CD4-positive, alpha-beta T cell treated with Interleukin-4 for 1 hour (primary cell): Measurements from ENCODE around the gene TBCD.
A peak's percentile ranks its signal among the peaks of the same experiment; 100 is the strongest.
"Not testable (repeated sequence)": the region's sequence is repeated elsewhere in the genome, so short reads cannot be mapped to it uniquely, and the experiment has no call there.

ENCODE experiments used
- DNase-seq, 2 donors: peaks; one replicate each; pipeline ENCODE4 v3.0.0-alpha.2; 2020 to 2022

The TBCD gene

DNA sequence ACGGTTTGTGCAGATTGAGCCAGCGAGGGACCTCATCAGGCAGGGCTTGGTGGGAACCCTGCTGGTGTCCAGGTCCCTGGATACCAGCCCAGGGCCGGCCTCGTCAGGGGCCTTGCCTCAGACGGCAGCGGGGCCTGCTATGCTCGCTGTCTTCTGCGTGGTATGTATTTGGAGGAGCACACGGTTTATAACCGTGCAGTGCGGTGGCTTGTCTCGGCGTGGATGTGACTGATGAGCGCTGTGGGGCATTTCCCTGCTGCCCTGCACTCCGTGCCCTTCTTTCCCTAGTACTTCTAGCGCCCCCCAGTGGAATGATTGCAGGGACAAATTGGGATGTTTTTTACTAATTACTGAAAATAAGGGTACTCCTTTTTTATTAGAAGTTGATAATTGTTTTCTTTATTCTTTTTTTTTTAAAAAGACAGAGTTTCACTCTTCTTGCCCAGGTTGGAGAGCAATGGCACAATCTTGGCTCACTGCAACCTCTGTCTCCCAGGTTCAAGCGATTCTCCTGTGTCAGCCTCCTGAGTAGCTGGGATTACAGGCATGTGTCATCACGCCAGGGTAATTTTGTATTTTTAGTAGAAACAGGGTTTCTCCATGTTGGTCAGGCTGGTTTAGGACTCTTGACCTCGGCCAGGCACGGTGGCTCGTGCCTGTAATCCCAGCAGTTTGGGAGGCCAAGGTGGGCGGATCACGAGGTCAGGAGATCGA lies 15.3 kb downstream of the TBCD start:
- peak in 1 of 2 donors; percentile 31 for DNase-seq

DNA sequence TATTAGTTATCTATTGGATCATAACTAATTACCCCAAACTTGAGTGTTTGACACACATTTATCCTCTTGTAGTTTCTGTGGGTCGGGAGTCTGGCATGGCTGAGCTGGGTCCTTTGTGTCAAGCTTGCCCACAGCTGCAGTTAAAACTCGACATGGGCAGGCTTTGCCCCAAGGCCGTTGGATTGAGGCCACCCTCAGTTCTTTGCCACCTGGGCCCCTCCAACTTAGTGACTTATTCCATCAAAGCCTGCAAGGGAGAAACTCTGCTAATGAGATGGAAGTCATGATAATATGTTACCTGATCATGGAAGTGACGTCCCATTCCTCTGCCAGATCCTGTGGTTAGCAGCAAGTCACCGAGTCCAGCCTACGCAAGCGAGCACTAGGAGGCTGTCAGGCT lies 17.2 kb downstream of the TBCD start:
- no peak for DNase-seq

DNA sequence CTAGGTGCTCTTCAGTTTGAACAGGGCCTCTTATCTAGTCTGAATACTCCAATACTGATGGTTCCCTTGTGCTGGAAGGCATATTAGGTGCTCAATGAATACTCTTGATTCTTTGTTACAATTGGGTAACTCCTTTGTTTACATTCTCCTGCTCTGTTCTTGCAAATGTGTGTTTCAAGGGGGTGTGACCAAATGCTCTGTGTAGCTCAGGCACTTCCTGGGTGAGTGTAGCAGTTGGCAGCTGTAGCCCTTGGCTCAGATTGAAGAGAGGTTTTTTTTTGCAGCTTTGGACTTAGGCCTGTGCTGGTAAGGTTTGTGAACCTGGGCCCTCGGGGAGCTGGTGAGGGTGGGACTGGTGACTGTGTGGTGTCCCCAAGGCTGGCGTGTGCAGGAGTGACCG lies 20.2 kb downstream of the TBCD start:
- no peak for DNase-seq

DNA sequence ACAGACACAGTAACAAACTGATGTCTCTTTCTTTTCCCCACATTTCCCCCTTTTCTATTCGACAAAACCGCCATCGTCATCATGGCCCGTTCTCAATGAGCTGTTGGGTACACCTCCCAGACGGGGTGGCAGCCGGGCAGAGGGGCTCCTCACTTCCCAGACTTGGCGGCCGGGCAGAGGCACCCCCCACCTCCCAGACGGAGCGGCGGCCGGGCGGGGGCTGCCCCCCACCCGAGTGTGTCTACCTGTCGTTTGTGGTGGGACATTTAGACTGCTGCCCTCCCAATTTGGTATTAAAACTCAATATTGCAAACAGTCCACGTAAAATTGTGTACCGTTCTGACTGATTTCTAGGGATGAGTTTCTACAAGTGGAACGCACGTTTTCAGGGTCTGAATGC lies 22.6 kb downstream of the TBCD start:
- DNase-seq: not testable (repeated sequence)

DNA sequence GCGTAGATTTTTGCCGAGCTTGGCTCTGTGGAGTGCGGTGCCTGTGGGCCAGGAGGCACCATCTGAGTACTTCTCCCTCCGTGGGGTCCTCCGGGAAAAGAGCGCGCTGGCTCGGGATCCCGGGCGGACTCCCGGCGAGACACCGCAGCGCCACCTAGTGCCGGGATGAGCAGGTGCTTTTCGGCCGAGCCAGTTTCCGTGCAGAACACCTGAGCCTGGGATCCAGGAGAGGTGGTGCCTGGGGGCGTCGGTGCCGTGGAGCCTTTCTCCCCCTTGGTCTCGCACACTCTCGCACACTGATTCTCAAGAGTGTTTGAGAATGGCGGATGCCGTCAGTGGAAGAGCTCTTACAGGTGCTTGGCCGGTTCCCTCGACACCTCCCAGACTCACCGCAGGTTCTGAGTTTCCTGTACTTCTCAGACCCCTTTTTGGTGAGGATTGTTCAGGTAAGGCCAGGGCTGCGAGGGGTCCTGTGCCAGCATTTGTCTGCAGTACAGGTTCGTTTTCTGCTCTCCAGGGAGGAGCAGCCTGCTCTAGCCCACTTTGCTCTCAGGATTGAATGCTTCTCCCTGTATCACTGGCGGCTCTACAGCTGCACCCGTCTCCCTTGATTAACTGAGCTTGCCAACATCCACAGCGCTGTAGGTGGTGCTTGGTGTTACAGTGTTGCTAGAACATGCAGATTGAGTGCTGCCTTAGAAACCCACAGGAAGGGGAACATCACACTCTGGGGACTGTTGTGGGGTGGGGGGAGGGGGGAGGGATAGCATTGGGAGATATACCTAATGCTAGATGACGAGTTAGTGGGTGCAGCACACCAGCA lies 23.3 kb downstream of the TBCD start:
- DNase-seq: peak; percentile 39 to 43

DNA sequence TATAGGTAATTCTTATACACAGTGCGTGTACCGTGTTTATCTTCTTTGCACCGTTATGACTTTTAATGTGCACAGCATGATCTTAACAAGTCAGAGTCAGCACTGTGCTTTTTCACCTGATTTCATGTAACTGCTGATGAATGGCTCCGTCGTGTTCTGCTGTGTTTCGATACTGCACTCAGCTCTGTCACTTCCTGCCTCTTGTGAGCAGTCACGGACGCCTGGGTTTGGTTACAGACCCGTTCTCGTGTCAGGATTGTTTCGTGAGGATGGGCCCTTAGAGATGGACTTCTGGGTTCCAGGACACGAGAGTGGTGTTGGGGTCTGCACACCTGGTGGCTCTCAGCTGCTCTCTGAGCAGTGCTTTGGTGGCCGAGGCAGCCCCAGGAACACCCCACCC lies 24.6 kb downstream of the TBCD start:
- DNase-seq: no peak

DNA sequence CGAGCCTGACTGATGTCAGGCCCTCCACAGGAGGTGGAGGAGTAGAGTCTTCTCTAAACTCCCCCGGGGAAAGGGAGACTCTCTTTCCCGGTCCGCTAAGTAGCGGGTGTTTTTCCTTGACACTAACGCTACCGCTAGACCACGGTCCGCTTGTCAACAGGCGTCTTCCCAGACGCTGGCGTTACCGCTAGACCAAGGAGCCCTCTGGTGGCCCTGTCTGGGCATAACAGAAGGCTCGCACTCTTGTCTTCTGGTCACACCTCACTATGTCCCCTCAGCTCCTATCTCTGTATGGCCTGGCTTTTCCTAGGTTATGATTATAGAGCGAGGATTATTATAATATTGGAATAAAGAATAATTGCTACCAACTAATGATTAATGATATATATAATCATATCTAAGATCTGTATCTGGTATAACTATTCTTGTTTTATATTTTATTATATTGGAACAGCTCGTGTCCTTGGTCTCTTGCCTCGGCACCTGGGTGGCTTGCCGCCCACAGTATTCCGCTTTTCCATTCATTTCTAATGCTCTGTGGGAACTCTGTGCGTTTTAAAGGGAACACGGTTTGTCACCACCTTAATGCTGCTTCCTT lies 26.0 kb downstream of the TBCD start:
- peak in 1 of 2 donors; percentile 10 for DNase-seq

DNA sequence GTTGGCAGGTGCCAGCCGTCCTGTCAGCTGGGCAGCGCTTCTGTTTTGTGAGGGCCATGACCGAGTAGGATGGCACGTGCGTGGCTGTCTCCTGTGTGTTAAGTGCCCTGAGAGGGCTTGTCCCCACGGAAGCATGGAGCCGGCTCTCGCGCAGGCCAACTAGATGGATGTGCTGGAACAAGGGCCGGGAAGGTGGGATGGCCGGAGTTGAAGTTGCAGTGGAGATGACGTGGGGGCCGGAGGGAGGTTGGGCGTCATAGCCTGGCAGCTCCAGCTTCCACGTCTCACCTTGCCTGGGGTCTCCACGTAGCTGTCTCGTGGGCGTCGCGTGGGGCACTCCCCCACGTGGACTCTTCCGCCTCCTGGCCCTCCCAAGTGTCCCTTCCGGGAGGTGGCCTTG lies 27.7 kb downstream of the TBCD start:
- DNase-seq: no peak

DNA sequence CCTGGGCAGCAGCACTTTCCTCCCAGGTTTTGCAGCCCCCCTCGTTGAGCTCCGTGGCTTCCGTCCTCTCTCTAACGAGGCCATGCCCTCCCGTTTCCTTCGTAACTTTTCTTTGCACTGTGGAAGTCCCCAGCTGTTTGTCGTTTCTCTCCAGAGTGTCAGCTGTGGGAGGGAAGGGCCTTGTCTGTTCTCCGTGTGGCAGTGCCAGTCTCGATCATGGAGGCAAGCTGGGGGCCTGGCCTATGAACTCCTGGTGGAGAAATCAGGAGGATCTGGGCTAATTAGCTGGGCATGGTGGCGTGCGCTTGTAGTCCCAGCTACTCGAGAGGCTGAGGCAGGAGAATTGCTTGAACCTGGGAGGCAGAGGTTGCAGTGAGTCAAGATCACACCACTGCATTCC lies 28.3 kb downstream of the TBCD start:
- DNase-seq: no peak

DNA sequence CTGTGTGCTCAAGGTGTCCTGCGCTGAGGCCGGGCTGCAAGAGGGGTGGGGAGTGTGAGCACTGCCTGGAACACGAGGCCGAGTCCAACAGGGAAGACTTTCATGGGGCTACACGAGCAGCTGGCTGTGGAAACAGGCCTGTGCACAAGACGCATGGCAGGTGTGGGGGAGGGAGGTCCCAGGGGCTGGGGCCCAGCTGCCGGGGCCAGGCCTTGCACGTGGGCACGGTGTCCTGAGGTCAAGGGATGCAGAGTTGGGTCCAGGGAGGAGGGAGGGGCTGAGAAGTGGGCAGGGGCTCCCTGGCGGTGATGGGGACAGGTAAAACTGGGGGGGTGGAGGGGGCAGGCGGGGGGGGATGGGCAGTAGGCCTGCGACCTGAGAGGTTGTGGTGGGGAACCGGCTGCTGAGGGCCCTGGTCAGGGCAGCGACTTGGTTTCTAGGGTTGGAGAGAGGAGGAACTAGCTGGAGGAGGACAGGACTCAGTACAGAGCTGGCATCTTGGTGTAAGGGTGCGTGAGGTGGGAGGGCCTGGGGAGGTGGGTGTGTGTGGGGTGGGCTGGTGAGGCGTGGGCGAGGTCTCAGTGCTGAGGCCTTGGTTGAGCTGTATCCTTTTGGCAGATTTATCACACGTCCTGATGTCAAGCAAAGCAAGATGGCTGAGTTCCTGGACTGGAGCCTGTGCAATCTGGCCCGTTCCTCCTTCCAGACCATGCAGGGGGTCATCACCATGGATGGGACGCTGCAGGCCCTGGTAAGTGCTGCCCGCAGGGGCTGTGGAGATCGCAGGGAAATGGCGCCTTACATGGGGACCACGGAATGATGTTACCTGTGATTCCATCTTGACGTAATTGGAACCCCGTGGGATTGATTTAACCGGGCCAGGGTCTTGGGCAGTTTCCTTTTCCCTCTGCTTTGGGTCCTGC lies 29.4 kb downstream of the TBCD start:
- no peak for DNase-seq

DNA sequence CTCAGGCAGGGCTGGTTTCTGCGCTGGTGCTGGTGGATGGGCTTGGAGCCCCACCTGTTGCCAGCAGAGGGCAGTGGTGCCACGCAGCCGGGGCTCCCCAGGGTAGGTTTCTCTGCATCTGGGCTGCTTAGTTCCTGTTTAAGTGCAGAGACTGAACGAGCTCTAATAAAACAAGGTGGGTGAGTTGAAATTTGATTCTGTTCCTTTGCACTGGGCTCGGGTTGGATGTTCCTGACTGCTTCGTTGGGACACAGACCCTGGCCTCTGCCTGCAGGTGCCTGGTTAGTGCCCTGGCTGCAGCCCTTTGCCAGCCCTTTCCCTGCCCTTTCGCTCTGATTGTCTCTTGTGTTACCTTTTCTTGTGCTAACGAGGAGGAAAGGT lies 30.0 kb downstream of the TBCD start:
- DNase-seq: peak; percentile 85 to 87

DNA sequence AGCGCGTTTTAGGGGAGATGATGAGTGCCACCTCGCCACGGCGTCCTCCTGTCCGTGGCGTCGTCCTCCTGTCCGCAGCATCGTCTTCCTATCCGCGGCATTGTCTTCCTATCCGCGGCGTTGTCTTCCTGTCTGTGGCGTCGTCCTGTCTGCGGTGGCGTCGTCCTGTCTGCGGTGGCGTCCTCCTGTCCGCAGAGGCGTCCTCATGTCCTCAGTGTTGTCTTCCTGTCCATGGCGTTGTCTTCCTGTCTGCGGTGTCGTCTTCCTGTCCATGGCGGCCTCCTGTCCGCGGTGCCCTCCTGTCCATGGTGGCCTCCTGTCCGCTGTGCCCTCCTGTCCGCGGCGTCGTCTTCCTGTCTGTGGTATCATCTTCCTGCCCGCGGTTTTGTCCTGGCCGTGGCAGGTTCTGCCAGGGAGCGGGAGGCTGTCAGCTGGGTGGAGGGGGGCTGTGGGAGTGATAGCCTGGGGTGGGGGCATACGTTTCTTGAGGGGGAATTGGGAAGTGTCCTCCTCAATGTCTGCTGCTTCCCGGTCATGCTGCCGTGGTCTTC lies 30.9 kb downstream of the TBCD start:
- peak in 1 of 2 donors; percentile 34 for DNase-seq

DNA sequence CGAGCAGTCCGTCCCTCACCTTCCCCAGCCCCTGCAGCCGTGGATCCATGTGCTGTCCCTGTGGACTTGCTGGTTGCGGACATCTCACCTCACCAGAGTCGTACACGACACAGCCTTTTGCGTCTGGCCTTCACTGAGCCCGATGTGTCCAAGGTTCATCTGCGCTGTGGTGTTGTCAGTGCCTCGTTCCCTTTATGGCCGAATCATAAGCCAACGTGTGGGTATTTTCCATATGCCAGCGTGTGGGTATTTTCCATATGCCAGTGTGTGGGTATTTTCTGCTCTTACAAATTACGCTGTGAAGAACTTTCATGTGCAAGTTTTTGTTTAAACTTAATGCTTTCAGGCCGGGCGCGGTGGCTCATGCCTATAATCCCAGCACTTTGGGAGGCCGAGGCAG lies 31.6 kb downstream of the TBCD start:
- no peak for DNase-seq

DNA sequence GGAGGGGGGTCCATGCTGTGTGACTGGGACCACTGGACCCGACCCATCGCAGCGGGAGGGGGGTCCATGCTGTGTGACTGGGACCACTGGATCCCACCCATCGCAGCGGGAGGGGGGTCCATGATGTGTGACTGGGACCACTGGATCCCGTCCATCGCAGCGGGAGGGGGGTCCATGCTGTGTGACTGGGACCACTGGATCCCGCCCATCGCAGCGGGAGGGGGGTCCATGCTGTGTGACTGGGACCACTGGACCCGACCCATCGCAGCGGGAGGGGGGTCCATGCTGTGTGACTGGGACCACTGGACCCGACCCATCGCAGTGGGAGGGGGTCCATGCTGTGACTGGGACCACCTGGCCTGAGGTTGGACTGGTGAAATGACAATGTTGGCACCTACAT lies 33.7 kb downstream of the TBCD start:
- DNase-seq: not testable (repeated sequence)

DNA sequence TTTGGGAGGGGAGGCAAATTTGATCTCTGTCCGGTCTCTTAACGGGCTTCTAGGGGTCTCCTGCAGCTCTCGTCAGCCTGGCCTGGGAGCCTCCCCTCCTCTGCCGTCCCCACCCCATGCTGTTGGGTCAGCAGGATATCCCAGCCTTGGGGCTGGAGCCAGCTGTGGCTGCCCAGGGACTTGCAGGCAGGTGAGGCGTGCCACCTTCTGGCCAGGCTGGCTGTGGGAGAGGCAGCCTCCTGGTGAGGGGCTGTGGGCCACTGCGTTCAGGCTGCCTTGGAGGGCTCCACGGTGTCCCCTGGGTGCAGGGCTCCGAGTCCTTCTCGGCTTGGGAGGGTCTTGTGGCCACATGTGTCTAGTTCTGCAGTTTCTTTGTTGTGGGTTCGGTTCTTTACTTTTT lies 34.6 kb downstream of the TBCD start:
- no peak for DNase-seq

DNA sequence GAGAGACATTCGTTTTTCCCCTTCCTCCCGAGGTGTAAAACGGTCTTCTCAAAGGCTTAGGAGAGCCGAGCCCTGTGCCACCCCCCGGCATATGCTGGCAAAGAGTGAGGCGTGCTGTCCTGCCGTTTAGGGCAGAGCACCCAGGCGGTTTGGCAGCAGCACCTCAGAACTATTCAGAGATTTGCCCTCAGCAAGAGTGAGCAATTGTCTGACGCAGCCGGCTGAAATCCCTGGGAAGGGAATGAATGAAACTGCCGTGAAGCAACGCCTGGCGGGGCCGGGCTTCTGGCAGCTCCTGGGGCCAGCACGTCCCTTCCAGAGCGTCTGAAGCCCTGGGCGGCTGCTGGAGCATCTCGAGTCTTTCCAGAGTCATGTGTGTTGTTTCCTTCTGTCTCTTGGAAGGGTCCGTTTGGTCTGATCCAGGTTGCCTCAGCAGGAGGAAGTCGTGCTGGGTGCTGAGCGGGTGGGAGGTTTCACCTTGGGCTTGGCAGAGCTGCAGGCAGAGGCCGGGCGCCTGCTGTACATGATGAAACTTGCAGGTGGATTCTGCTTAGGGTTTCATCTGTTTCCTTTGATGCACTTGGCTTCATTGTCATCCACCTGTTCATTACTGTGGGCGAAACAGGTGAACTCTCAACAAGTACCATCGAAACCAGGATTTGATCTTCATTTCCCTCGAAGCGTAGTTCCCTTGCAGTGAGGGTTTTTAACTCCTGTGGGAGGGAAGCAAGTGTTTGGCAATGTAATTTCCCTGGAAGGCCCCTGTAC lies 35.4 kb downstream of the TBCD start:
- no peak for DNase-seq

DNA sequence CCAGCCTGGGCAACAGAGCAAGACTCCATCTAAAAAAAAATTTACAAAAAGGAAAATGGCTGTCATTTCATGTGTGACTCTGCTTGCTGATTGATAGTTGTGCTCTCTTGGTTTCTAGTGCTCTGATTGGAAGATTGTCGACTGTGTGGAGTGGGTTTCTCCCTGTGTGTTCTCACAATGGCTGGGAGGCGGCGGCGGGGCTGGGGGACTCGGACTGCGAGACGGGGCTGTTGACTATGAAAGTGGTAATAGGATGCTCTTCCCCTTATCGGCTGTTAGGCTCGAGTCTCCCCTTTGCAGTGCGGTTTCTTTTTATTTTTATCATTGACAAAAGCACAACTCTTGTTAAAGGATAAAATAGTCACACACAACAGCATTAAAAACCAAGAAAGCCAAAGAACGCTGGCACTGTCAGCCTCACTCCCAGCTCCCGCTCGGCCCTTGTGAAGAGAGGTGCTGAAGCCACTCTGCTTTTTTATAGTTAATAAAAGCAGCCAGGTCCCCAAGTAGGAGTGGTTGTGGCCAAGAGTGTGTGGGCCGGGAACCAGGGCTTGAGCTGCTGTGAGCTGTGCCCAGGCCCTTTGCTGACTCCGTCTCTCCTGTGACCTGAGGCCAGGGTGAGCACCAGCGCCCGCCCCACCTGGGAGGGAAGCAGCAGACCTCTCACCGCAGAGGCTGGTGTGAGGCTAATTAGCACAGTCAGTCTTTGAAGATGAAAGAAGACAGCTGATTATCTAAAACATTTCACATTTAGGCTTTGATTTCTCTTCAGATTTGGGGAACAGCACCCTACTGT lies 36.5 kb downstream of the TBCD start:
- DNase-seq: no peak

DNA sequence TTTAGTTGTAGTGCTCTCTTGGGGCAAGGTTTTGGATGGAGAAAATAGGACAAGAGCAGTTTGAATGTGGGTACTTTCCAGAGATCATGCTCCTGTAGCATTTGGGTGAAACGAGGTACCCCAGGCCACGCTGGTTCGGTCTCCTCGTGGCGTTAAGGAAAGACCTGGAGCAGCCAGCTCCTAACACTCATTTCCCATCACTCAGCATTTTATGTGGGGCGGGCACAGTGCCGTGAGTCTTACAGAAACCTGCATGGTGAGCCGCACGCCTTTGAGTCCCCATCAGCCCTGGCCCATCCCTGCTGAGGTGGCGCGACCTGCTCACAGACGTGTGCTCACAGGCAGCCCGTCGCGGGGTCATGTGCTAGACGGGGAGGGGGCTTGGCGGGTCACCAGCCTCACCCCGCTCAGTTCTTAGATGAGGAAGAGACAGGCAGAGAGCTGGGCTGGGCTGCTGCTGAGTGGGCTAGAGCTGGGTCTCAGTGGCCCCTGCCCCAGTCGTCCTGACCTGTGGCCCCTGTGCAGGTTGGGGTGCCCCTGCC lies 37.3 kb downstream of the TBCD start:
- DNase-seq: no peak

DNA sequence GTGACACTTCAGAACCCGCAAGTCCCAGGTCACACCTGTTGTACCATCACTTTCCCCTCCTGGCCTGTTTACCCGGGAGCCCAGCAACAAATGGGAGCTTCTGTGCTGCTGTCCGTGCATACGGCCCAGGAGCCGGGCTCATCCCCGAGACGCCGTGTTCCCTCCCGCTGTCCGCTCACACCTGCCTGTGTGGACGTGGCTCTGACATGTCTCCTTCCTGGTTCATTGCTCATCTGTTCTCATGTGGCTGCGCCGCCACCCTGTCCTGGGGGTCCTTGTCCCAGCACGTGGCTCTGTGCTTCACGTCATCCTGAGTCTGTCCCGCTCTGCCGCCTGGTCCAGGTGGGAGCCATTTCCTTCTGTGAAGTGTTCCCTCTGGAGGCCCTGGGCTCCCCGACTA lies 37.9 kb downstream of the TBCD start:
- DNase-seq: no peak

DNA sequence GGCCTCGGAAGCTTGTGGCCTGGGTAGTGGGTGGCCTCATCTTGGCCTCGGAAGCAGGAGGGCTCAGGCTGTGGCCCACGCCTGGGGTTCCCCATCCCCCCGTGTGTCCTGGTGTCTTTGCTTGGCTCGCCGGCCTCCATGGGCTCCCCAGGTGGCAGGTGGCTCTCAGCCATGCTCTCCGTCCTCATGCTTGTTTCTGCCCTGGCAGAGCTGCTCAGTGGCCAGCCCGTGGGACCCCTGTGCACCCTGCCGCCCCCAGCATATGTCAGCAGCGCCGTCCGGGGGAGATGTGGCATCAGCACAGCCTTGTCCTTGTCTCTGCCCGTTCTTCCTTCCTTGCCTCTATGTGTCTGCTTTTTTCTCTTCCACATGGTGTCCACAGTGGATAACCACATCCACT lies 38.5 kb downstream of the TBCD start:
- DNase-seq: no peak

DNA sequence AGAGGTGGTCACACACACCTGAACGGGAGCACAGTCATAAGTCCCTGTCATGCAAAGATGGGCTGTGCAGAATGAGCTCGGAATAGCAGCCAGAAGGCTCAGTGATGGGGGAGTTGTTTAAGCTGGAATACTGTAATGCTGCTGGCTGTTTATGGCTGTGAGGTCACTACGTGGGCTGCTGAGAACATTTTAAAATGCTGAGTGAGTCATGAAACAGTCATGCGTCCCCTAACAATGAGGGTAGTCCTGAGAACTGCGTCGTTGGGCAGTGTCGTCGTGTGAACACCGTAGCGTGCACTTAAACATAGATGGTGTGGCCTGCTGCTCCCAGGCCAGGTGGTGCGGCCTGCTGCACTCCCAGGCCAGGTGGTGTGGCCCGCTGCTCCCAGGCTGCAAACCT lies 39.7 kb downstream of the TBCD start:
- no peak for DNase-seq
